GM23338 (cell line): Measurements from ENCODE around the gene MAPK6.

ENCODE experiments used
- CREB1 ChIP-seq: fragments of 250-450 bp; sonication (Bioruptor Pico); IDR thresholded peaks from 2 replicates; pipeline ENCODE4 v1.5.0; 2020; ENCODE audit warnings: low read depth, mild to moderate bottlenecking, moderate library complexity
- EZH2 ChIP-seq: fragments of 200-600 bp; sonication (generic); IDR thresholded peaks from one replicate; pipeline ENCODE4 v1.8.0; 2017; ENCODE audit warnings: antibody characterized with exemption, mild to moderate bottlenecking, low read depth; ENCODE audit not compliant: unreplicated experiment
- EZH2phosphoT487 ChIP-seq: fragments of 200-600 bp; sonication (generic); IDR thresholded peaks from one replicate; pipeline ENCODE4 v1.8.1; 2018; ENCODE audit warnings: antibody characterized with exemption; ENCODE audit not compliant: unreplicated experiment
- NANOG ChIP-seq: IDR thresholded peaks from 2 replicates; pipeline ENCODE4 v1.6.1; 2016; ENCODE audit warnings: antibody characterized with exemption, borderline replicate concordance
- POLR2AphosphoS5 ChIP-seq: IDR thresholded peaks from 2 replicates; pipeline ENCODE4 v1.6.1; 2016; ENCODE audit warnings: antibody characterized with exemption, low read depth
- ZNF462 ChIP-seq: fragments of 250-450 bp; sonication (Bioruptor Pico); IDR thresholded peaks from 2 replicates; pipeline ENCODE4 v1.5.0; 2020; ENCODE audit warnings: mild to moderate bottlenecking, moderate library complexity
- TF ChIP-seq, protein P1 (sequence below), 2 experiments: fragments of 200-600 bp in 1 of 2; sonication (generic) in 1 of 2; conservative IDR thresholded peaks; 2 replicates each; pipeline versions ENCODE4 v1.5.1 to v1.6.1; 2016 to 2017; ENCODE audit warnings: antibody characterized with exemption in 2 of 2, low read depth in 2 of 2, mild to moderate bottlenecking in 2 of 2, moderate library complexity in 1 of 2
- TF ChIP-seq, protein P2 (sequence below): IDR thresholded peaks from one replicate; pipeline ENCODE4 v1.6.1; 2018; ENCODE audit warnings: antibody characterized with exemption; ENCODE audit not compliant: unreplicated experiment

GRCh38 chr15:52018244-52018643 is 775 bp upstream of the MAPK6 start:
- TF ChIP-seq, protein P1, sequence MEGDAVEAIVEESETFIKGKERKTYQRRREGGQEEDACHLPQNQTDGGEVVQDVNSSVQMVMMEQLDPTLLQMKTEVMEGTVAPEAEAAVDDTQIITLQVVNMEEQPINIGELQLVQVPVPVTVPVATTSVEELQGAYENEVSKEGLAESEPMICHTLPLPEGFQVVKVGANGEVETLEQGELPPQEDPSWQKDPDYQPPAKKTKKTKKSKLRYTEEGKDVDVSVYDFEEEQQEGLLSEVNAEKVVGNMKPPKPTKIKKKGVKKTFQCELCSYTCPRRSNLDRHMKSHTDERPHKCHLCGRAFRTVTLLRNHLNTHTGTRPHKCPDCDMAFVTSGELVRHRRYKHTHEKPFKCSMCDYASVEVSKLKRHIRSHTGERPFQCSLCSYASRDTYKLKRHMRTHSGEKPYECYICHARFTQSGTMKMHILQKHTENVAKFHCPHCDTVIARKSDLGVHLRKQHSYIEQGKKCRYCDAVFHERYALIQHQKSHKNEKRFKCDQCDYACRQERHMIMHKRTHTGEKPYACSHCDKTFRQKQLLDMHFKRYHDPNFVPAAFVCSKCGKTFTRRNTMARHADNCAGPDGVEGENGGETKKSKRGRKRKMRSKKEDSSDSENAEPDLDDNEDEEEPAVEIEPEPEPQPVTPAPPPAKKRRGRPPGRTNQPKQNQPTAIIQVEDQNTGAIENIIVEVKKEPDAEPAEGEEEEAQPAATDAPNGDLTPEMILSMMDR (conservative IDR thresholded peaks at IDR 0.05; ENCODE audit: low read depth in 2 of 2), result no peak
- TF ChIP-seq ZNF462 (no peak), EZH2 (no peak), CREB1 (CRISPR knock-in tag) (no peak), EZH2phosphoT487 (no peak), NANOG (no peak), POLR2AphosphoS5 (no peak)
- TF ChIP-seq, protein P2, sequence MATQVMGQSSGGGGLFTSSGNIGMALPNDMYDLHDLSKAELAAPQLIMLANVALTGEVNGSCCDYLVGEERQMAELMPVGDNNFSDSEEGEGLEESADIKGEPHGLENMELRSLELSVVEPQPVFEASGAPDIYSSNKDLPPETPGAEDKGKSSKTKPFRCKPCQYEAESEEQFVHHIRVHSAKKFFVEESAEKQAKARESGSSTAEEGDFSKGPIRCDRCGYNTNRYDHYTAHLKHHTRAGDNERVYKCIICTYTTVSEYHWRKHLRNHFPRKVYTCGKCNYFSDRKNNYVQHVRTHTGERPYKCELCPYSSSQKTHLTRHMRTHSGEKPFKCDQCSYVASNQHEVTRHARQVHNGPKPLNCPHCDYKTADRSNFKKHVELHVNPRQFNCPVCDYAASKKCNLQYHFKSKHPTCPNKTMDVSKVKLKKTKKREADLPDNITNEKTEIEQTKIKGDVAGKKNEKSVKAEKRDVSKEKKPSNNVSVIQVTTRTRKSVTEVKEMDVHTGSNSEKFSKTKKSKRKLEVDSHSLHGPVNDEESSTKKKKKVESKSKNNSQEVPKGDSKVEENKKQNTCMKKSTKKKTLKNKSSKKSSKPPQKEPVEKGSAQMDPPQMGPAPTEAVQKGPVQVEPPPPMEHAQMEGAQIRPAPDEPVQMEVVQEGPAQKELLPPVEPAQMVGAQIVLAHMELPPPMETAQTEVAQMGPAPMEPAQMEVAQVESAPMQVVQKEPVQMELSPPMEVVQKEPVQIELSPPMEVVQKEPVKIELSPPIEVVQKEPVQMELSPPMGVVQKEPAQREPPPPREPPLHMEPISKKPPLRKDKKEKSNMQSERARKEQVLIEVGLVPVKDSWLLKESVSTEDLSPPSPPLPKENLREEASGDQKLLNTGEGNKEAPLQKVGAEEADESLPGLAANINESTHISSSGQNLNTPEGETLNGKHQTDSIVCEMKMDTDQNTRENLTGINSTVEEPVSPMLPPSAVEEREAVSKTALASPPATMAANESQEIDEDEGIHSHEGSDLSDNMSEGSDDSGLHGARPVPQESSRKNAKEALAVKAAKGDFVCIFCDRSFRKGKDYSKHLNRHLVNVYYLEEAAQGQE, result no peak
